HEK293T (cell line): ENCODE data around the gene TOR4A.

Experiments
- CTCF ChIA-PET: fragments of 350-600 bp; formaldehyde crosslinking; extraction: SDS; loops from one replicate; lab custom pipeline; 2021; ENCODE audit warnings: antibody characterized with exemption, inconsistent platforms; lab: Yijun Ruan, JAX
- POLR2A ChIA-PET: fragments of 350-600 bp; formaldehyde crosslinking; extraction: SDS; loops from one replicate; lab custom pipeline; 2020; ENCODE audit warnings: antibody characterized with exemption, inconsistent platforms; lab: Yijun Ruan, JAX
- DNase-seq: peaks from one replicate; pipeline ENCODE4 v3.0.0; 2012; ENCODE audit warnings: mixed read lengths; ENCODE audit errors: extremely low spot score
- ARNT ChIP-seq: fragments of 450-650 bp; IDR thresholded peaks from 2 replicates; pipeline ENCODE4 v1.6.1; 2017; ENCODE audit warnings: mild to moderate bottlenecking
- BHLHE40 ChIP-seq: fragments of 450-650 bp; IDR thresholded peaks from 2 replicates; pipeline ENCODE4 v1.6.1; 2016; ENCODE audit warnings: mild to moderate bottlenecking, moderate library complexity, borderline replicate concordance
- CTBP1 ChIP-seq: fragments of 450-650 bp; IDR thresholded peaks from 2 replicates; pipeline ENCODE4 v1.6.1; 2016; ENCODE audit warnings: borderline replicate concordance
- ELF4 ChIP-seq: fragments of 450-650 bp; IDR thresholded peaks from 2 replicates; pipeline ENCODE4 v1.6.1; 2017; ENCODE audit warnings: antibody characterized with exemption
- FOXA1 ChIP-seq: fragments of 450-650 bp; IDR thresholded peaks from 2 replicates; pipeline ENCODE4 v1.6.1; 2016; ENCODE audit warnings: mild to moderate bottlenecking
- FOXK2 ChIP-seq: fragments of 450-650 bp; IDR thresholded peaks from 2 replicates; pipeline ENCODE4 v1.6.1; 2016; ENCODE audit warnings: mild to moderate bottlenecking
- FOXM1 ChIP-seq: fragments of 450-650 bp; IDR thresholded peaks from 2 replicates; pipeline ENCODE4 v1.6.1; 2017; ENCODE audit warnings: mild to moderate bottlenecking, borderline replicate concordance
- HDGF ChIP-seq: fragments of 450-650 bp; IDR thresholded peaks from 2 replicates; pipeline ENCODE4 v1.6.1; 2017; ENCODE audit warnings: antibody characterized with exemption, borderline replicate concordance
- L3MBTL2 ChIP-seq: fragments of 450-650 bp; conservative IDR thresholded peaks from 2 replicates; pipeline ENCODE4 v1.6.1; 2016; ENCODE audit warnings: mild to moderate bottlenecking
- LEF1 ChIP-seq: fragments of 450-650 bp; IDR thresholded peaks from 2 replicates; pipeline ENCODE4 v1.6.1; 2017; ENCODE audit warnings: mild to moderate bottlenecking, borderline replicate concordance
- NFRKB ChIP-seq: fragments of 450-650 bp; IDR thresholded peaks from 2 replicates; pipeline ENCODE4 v1.6.1; 2016; ENCODE audit warnings: mild to moderate bottlenecking, moderate library complexity
- PKNOX1 ChIP-seq: fragments of 450-650 bp; IDR thresholded peaks from 2 replicates; pipeline ENCODE4 v1.6.1; 2016
- SP1 ChIP-seq: fragments of 450-650 bp; IDR thresholded peaks from 2 replicates; pipeline ENCODE4 v1.6.1; 2017
- SUZ12 ChIP-seq: fragments of 450-650 bp; IDR thresholded peaks from 2 replicates; pipeline ENCODE4 v1.6.1; 2016; ENCODE audit warnings: mild to moderate bottlenecking
- TARDBP ChIP-seq: fragments of 450-650 bp; IDR thresholded peaks from 2 replicates; pipeline ENCODE4 v1.6.1; 2016
- ZNF384 ChIP-seq: fragments of 450-650 bp; IDR thresholded peaks from 2 replicates; pipeline ENCODE4 v1.6.1; 2016

TOR4A gene

GRCh38 chr9:137247135-137247915, 30.2 kb upstream of the TOR4A start:
- ChIA-PET CTCF (no interaction called here), POLR2A (interaction anchor here (0.9 kb wide), 1 partner anchor 118 kb away, joined by 3 read pairs; no protein-coding TSS in a partner anchor)
- TF ChIP-seq BHLHE40: no peak
- no peak for TF ChIP-seq FOXM1
- TF ChIP-seq SP1: no peak
- TF ChIP-seq NFRKB: no peak
- no peak for TF ChIP-seq CTBP1
- TF ChIP-seq FOXA1: no peak
- no peak for TF ChIP-seq ARNT
- TF ChIP-seq ELF4: no peak
- no peak for TF ChIP-seq PKNOX1
- no peak for DNase-seq

- CTCF ChIA-PET: no interaction called here
- TF ChIP-seq FOXA1 (no peak), CTBP1 (no peak), L3MBTL2 (no peak), SUZ12 (no peak), FOXK2 (no peak), LEF1 (no peak), ARNT (no peak), HDGF (no peak), FOXM1 (no peak), TARDBP (no peak), SP1 (no peak), ELF4 (no peak), ZNF384 (no peak)
- POLR2A ChIA-PET: interaction anchor here (0.9 kb wide), 1 partner anchor 118 kb away, joined by 3 read pairs; no protein-coding TSS in a partner anchor
- DNase-seq: no peak
These were observed 29.7 kb upstream of the TOR4A start for GRCh38 chr9:137247916-137248175.

GRCh38 chr9:137250329-137251193, 27.0 kb upstream of the TOR4A start:
- CTCF ChIA-PET: interaction anchor here (0.6 kb wide), 1 partner anchor 12 kb away, joined by 3 read pairs; no protein-coding TSS in a partner anchor
- TF ChIP-seq FOXM1 (no peak), SUZ12 (no peak), TARDBP (no peak), SP1 (no peak), BHLHE40 (no peak), LEF1 (no peak), CTBP1 (no peak), FOXA1 (no peak), ARNT (no peak), NFRKB (no peak), ZNF384 (no peak), FOXK2 (no peak), PKNOX1 (no peak), ELF4 (no peak), HDGF (no peak), L3MBTL2 (no peak)
- DNase-seq: no peak
- POLR2A ChIA-PET: interaction anchor here (1.3 to 8.8 kb wide), 2 partner anchors 8 to 10 kb away, joined by 3 to 90 read pairs; partner anchors contain the start of gene TUBB4B

GRCh38 chr9:137251194-137251461, 26.4 kb upstream of the TOR4A start, which contains the start of gene STPG3:
Gene STPG3, plus strand, starts transcription at chr9:137251286. Its CDS starts 1 bp downstream, at chr9:137251287.
- CTCF ChIA-PET: interaction anchor here (0.6 kb wide), 1 partner anchor 11 kb away, joined by 3 read pairs; no protein-coding TSS in a partner anchor
- POLR2A ChIA-PET: interaction anchor here (8.8 kb wide), 1 partner anchor 11 kb away, joined by 90 read pairs; the partner anchor contains the start of gene TUBB4B
- TF ChIP-seq SP1: no peak
- TF ChIP-seq SUZ12: no peak
- TF ChIP-seq ARNT: no peak
- no peak for TF ChIP-seq HDGF
- TF ChIP-seq ELF4: no peak
- TF ChIP-seq L3MBTL2: no peak
- TF ChIP-seq CTBP1: no peak
- no peak for TF ChIP-seq FOXA1
- no peak for TF ChIP-seq PKNOX1
- no peak for TF ChIP-seq TARDBP
- TF ChIP-seq FOXK2: no peak
- TF ChIP-seq ZNF384: no peak
- no peak for TF ChIP-seq BHLHE40
- TF ChIP-seq NFRKB: no peak
- TF ChIP-seq FOXM1: no peak
- TF ChIP-seq LEF1: no peak
- no peak for DNase-seq
